Skeletal muscle satellite cell (primary cell): ENCODE data around the gene KRT34.
A peak's percentile ranks its signal among the peaks of the same experiment; 100 is the strongest.

Source experiments
- H3K27me3 ChIP-seq: 2 replicates; pipeline ENCODE4 v1.7.0; 2013; ENCODE audit warnings: low read length; ENCODE audit not compliant: control insufficient read depth, insufficient read depth
- H3K36me3 ChIP-seq: 2 replicates; pipeline ENCODE4 v1.7.0; 2013; ENCODE audit warnings: mild to moderate bottlenecking, control low read depth, low read length; ENCODE audit not compliant: insufficient read depth
- H3K4me1 ChIP-seq: 2 replicates; pipeline ENCODE4 v1.7.0; 2013; ENCODE audit warnings: low read length; ENCODE audit not compliant: control insufficient read depth, insufficient read depth
- H3K4me2 ChIP-seq: 2 replicates; pipeline ENCODE4 v1.7.0; 2013; ENCODE audit warnings: mild to moderate bottlenecking, low read length
- H3K4me3 ChIP-seq: 2 replicates; pipeline ENCODE4 v1.7.0; 2013; ENCODE audit warnings: low read length
- H3K9ac ChIP-seq: 2 replicates; pipeline ENCODE4 v1.7.0; 2013; ENCODE audit warnings: mild to moderate bottlenecking, low read depth, low read length, moderate library complexity
- H3K9me3 ChIP-seq: replicated peaks from 2 replicates; pipeline ENCODE4 v1.7.0; 2013; ENCODE audit warnings: mild to moderate bottlenecking, control low read depth, low read length

KRT34 gene

DNA sequence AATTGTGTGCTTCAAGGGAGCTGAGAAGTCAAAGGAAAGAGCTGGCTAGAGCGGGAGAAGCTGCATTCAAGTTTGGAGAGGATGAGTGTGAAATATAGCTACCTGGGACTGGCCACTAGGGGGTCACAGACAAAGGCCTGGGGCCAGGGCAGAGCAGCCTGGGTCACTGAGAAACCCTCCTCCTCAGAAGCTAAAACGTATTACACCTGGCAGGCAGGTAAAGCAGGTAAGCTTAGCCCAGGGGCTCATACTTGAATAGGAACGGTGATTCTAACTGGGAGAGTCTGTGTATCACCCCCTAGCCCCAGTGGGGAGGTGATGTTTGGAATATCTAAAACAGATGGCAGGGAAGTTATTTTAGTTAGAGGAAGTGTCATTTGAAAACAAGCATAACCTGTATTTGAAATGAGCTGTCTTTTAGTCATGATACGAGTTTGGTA, 35.5 kb upstream of the KRT34 start:
- Histone ChIP-seq H3K36me3 (no peaks in the 10 kb centered on the region), H3K4me3 (no peak overlapping the region), H3K4me2 (no peak overlapping the region), H3K9ac (no peak overlapping the region), H3K27me3 (no peaks in the 10 kb centered on the region), H3K4me1 (peaks cover 43% of the 10 kb centered on the region), H3K9me3 (no peaks in the 10 kb centered on the region)

DNA sequence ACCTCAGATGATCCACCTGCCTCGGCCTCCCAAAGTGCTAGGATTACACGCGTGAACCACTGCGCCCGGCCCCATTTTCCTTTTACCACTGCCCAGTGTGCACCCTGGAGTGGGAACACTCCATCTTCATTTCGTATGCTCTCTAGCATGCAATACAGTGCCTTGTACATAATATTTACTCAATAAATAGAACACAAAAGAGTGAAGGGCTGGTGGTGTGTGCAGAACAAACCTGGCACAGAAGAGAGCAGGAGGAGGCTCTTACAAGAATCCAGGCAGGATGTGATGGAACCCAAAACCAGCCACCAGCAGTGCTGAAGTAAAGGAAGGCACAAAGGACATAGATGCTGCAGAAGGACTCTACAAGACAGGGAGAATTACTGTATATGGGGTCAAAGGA, 35.0 kb upstream of the KRT34 start:
- Histone ChIP-seq H3K9me3 (no peaks in the 10 kb centered on the region), H3K4me3 (no peak overlapping the region), H3K9ac (no peak overlapping the region), H3K27me3 (no peaks in the 10 kb centered on the region), H3K36me3 (no peaks in the 10 kb centered on the region), H3K4me1 (peaks cover 43% of the 10 kb centered on the region), H3K4me2 (no peak overlapping the region)

DNA sequence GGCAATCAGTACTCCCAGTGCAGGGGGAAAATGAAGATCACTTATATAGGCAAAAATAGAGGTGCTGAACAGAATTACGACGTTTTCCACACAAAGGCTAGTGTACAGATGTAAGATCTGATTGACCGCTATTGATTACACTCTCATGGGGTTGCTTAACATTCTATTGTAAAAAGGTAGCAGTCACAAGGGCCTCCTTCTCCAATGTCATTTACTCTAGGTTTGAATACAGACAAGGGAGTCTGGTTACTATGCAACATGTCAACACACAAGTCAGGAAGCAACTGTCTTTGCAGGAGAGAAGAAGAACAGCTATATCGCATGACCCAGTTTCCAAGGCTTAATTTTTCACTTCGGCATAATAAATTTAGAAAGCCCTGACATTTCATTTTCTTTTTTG, 34.4 kb upstream of the KRT34 start:
- Histone ChIP-seq H3K4me3 (no peak overlapping the region), H3K9ac (peak overlapping the region; percentile 8), H3K27me3 (no peaks in the 10 kb centered on the region), H3K4me2 (no peak overlapping the region), H3K9me3 (no peaks in the 10 kb centered on the region), H3K4me1 (peaks cover 43% of the 10 kb centered on the region), H3K36me3 (no peaks in the 10 kb centered on the region)

DNA sequence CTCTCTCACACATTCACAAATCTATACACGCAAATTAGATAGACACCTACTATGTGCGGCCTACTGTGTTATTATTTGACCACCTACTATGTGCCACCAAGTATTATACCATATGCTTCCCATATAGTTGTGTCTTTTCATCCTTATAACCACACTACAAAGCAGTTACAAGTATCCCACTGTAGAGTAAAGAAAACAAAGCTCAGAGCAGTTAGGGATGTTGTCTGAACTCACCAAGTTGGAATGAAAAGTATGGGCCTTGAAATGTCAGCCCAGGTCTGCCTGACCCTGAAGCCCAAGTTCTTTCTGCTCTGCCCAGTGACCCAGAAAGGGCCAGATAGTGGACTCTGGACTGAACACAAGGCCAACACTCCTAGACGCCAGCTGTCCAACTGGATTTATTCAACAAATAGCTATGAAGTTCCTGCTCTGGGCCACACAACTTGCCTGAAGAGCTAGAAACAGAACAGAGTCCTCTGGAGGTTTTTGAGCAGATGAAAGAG, 33.8 kb upstream of the KRT34 start:
- no peaks in the 10 kb centered on the region for H3K9me3 ChIP-seq
- no peaks in the 10 kb centered on the region for H3K27me3 ChIP-seq
- no peak overlapping the region for H3K4me3 ChIP-seq
- peak overlapping the region; percentile 8 for H3K9ac ChIP-seq
- peaks cover 37% of the 10 kb centered on the region for H3K4me1 ChIP-seq
- no peak overlapping the region for H3K4me2 ChIP-seq
- no peaks in the 10 kb centered on the region for H3K36me3 ChIP-seq

DNA sequence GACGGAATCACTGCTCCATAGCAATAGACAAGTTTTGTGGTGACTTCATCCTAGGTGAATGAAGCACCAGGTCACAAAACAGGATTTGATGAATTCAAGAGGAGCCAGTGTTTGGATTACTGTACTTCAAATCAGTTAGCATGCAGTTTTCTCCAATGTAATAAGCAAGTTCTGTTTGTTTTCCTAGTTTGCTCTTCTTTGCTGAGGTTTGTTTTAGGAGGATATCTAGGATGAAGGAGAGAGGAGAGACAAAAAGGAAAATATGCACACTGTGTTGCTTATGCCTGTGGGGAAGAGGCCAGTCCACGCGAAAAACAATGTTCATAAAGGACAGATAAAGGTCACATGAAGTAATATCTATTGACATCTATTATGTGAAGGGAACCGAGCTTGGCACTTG, 33.3 kb upstream of the KRT34 start:
- Histone ChIP-seq H3K4me1 (peaks cover 33% of the 10 kb centered on the region), H3K9ac (no peak overlapping the region), H3K4me2 (no peak overlapping the region), H3K27me3 (no peaks in the 10 kb centered on the region), H3K4me3 (no peak overlapping the region), H3K9me3 (no peaks in the 10 kb centered on the region), H3K36me3 (no peaks in the 10 kb centered on the region)

DNA sequence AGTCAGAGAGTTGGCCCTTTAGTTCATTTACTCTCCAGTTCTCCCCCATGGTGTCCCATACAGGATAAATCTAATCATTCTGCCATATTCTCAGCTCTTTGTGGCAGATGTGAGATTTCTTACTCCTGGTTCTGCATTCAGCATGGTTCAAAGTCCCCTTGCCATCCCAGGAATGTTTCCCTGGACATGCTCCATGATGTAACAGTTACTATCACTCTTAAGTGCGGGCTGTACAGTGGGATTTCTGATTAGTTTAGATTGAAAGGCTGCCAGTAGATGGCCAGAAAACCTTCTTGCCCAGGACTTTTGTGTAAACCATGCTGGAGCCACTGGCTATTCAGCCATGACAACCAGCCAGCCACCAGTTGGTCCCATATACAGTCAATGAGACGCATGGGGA, 31.9 kb upstream of the KRT34 start:
- Histone ChIP-seq H3K36me3 (no peaks in the 10 kb centered on the region), H3K4me2 (no peak overlapping the region), H3K4me1 (peaks cover 22% of the 10 kb centered on the region), H3K9ac (no peak overlapping the region), H3K9me3 (no peaks in the 10 kb centered on the region), H3K27me3 (no peaks in the 10 kb centered on the region), H3K4me3 (no peak overlapping the region)

DNA sequence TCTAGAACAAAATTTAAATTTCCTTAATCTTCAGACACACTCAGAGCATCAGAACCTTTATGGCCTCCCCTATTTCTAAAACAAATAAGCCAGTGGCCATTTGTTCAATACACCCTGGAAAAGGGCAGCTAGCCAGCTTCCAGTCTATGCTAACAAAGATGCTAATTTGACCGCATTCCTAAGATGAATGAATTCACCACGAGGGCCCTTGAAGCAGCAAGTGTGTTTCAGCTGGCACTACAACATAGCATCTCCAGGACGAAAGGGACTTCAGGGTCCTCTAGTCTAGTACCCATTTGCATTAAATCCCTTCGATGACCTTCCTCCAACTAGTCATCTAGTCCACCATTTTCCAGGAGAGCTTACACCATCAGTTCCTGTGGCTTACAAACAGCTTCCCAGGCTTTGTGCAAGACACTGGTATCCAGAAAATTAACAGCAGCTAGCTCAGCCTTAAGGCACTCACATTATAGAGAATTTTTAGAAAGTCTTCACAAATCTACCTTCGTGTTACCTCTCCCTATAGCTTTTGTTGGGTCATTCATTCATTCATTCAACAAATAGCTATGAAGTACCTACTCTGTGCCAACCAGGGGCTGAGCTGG, 31.3 kb upstream of the KRT34 start:
- no peak overlapping the region for H3K4me2 ChIP-seq
- no peaks in the 10 kb centered on the region for H3K36me3 ChIP-seq
- H3K27me3 ChIP-seq = no peaks in the 10 kb centered on the region
- H3K9ac ChIP-seq = no peak overlapping the region
- no peak overlapping the region for H3K4me3 ChIP-seq
- H3K4me1 ChIP-seq = peaks cover 22% of the 10 kb centered on the region
- no peaks in the 10 kb centered on the region for H3K9me3 ChIP-seq

DNA sequence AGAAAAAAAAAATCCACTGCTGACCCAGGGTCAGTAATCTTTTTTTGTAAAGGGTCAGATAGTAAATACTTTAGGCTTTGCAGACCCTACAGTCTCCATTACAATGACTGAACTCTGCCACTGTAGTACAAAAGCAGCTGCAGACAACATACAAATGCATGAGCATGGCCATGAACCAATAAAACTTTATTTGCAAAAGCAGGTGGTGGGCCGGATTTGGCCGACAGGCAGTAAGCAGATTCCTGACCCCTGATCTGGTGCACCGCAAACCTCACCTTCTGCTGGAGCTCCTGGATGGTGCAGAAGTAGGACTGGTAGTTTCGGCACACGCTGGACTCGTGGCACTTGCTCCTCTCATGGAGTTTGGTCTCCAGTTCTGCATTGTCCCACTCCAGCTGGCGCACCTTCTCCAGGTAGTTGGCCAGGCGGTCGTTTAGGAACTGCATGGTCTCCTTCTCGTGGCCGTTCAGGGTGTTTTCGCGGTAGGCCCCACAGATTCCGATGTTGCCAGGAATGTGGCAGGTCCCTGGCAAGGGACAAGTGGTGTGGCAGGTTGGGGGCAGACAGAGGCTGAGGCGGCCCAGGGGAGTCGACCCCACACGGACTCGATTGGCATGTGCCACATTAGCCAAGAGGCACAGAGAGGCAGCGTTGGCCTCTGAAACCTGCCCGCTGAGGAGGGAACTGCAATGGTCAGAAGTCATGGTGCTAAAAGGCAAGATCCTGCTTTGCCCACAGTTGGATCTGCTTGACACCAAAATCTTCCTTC, 29.1 kb upstream of the KRT34 start:
- no peak overlapping the region for H3K9ac ChIP-seq
- H3K4me1 ChIP-seq = peaks cover 10% of the 10 kb centered on the region
- no peak overlapping the region for H3K4me2 ChIP-seq
- H3K36me3 ChIP-seq = no peaks in the 10 kb centered on the region
- H3K4me3 ChIP-seq = no peak overlapping the region
- no peaks in the 10 kb centered on the region for H3K9me3 ChIP-seq
- no peaks in the 10 kb centered on the region for H3K27me3 ChIP-seq

DNA sequence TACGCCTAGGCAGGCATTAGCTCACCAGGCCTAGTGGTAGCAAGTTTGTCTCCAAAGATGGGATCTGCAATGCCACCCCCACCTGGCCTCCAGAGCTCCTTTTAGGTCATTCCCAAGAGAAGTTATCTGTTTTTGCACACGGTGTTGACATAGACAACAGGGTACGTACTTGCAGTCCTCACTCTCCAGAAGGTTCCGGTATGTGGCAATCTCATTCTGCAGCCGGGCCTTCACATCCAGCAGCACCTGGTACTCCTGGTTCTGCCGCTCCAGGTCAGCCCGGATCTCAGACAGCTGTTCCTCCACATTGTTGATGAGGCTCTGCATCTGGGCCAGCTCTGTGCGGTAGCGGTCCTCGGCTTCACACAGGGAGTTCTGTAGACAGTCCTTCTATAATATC, 25.1 kb upstream of the KRT34 start:
- H3K4me3 ChIP-seq = no peak overlapping the region
- H3K9me3 ChIP-seq = no peaks in the 10 kb centered on the region
- peaks cover 34% of the 10 kb centered on the region for H3K4me1 ChIP-seq
- no peaks in the 10 kb centered on the region for H3K36me3 ChIP-seq
- no peak overlapping the region for H3K9ac ChIP-seq
- H3K4me2 ChIP-seq = no peak overlapping the region
- no peaks in the 10 kb centered on the region for H3K27me3 ChIP-seq

DNA sequence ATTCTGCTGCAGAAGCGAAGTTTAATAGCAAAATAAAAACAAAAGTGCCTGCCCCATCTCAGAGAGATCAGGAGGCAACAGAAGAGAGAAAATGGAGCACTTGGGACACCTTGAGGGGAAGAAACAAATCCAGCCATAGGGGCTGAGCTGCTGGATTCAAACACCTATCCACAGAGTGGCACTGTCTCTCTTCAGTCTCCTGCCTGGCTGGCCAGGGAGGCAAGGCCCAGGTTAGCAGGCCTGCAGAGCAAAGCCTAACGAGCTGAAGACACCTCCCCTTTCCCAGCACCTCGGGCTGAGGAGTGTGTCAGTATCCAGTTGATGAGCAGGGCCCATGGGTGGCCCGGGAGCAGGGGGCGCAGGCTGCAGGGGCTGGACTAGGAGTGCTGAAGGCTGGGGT, 24.1 kb upstream of the KRT34 start:
- no peak overlapping the region for H3K4me3 ChIP-seq
- peaks cover 39% of the 10 kb centered on the region for H3K4me1 ChIP-seq
- no peak overlapping the region for H3K9ac ChIP-seq
- H3K9me3 ChIP-seq = no peaks in the 10 kb centered on the region
- no peaks in the 10 kb centered on the region for H3K36me3 ChIP-seq
- no peaks in the 10 kb centered on the region for H3K27me3 ChIP-seq
- H3K4me2 ChIP-seq = no peak overlapping the region

DNA sequence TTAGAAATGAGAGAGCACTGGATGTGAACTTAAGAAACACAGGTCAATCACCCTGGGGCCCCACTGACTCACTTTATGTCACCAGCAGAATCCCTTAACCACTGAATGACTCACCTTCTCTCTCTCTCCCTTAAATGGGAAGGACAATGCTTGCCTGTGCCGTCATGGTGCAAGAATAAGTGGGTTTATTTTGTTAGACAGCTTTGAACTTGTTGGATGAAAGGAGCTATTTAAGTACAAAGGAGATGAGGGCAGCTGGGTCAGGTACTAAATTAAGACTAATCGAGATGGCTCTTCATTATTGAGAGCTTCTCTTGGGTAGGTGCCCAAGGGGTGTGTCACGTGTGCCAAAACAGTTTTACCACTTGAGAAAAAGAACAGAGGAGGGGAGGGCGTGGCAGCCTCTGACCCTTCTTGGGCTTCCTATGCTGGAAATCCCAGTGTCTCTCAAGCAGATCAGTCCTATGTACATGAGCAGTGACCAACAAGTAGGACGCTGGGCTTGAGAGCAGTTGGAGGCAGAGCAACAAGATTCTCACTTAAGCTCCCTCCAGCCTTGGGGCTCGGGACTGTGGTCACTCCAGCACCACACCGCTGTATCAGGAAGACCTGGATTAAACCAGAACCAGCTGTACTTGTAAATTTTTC, 22.0 kb upstream of the KRT34 start:
- no peaks in the 10 kb centered on the region for H3K9me3 ChIP-seq
- H3K4me3 ChIP-seq = peak overlapping the region; percentile 3
- peaks cover 39% of the 10 kb centered on the region for H3K4me1 ChIP-seq
- no peaks in the 10 kb centered on the region for H3K27me3 ChIP-seq
- H3K36me3 ChIP-seq = no peaks in the 10 kb centered on the region
- peak overlapping the region; percentile 45 for H3K9ac ChIP-seq
- peak overlapping the region; percentile 46 for H3K4me2 ChIP-seq
